K562 (cell line): ENCODE data around the gene ANKS1B. TPM values are rescaled to one million over a fixed set of nuclear protein-coding genes. Genes with fewer than 3 reads are reported as not detected.
A peak's percentile ranks its signal among the peaks of the same experiment; 100 is the strongest.

Source experiments
- ATAC-seq: fragments of 200-7000 bp; cut with Tn5 transposase; 3 replicates; pipeline ENCODE4 v1.9.1; 2020; ENCODE audit warnings: moderate library complexity
- BruUV-seq: library from RNA; stranded (reverse); fragments of 400-500 nt; replicated peaks from 2 replicates; lab custom pipeline; 2021; lab: Mats Ljungman, UMichigan
- CTCF ChIA-PET: fragments of 300-600 bp; formaldehyde crosslinking; extraction: SDS; loops from one replicate; lab custom pipeline; 2021; ENCODE audit warnings: low intra/inter-chr PET ratio; lab: Yijun Ruan, JAX
- POLR2A ChIA-PET: fragments of 300-600, 350-650 bp; sonication (Branson Sonifier 250); formaldehyde crosslinking; extraction: SDS; loops from one replicate; lab custom pipeline; 2021; ENCODE audit warnings: antibody characterized with exemption, inconsistent platforms; lab: Yijun Ruan, JAX
- DNase-seq, 4 experiments: peaks; one replicate each; pipeline versions ENCODE4 v3.0.0 to v3.0.0-alpha.2; 2011 to 2018; ENCODE audit warnings: low spot score in 3 of 4, mixed read lengths in 3 of 4; ENCODE audit errors: extremely low read depth in 1 of 4
- FAIRE-seq: peaks from 2 replicates; lab custom pipeline; 2011; peaks lifted over from hg19 to GRCh38; lab: Jason Lieb, UNC
- H2AFZ ChIP-seq: 2 replicates; pipeline ENCODE4 v1.6.0; 2011; ENCODE audit warnings: low read depth, low read length, control low read depth, inconsistent platforms
- H3K27ac ChIP-seq: fragments of 200-600 bp; 3 replicates; pipeline ENCODE4 v1.8.0; 2011; ENCODE audit warnings: low read depth, mild to moderate bottlenecking, control low read depth, inconsistent platforms, low read length, moderate library complexity, mixed read lengths; ENCODE audit errors: extremely low read depth
- H3K27me3 ChIP-seq, 2 experiments: fragments of 300-600 bp in 1 of 2; 2 replicates in 1 of 2; 3 replicates in 1 of 2; pipeline versions ENCODE4 v1.6.0 to v1.8.0; 2011; ENCODE audit warnings: inconsistent platforms in 2 of 2, low read length in 2 of 2, mild to moderate bottlenecking in 1 of 2, mixed read lengths in 1 of 2, moderate library complexity in 1 of 2; ENCODE audit not compliant: control insufficient read depth in 2 of 2, insufficient read depth in 2 of 2
- H3K36me3 ChIP-seq: fragments of 300-600 bp; 3 replicates; pipeline ENCODE4 v1.8.0; 2011; ENCODE audit warnings: mild to moderate bottlenecking, low read length, inconsistent platforms; ENCODE audit not compliant: control insufficient read depth, insufficient read depth
- H3K4me1 ChIP-seq, 2 experiments: fragments of 200-600 bp in 1 of 2; replicated peaks in 1 of 2; 2 replicates in 1 of 2; 3 replicates in 1 of 2; pipeline versions ENCODE4 v1.5.1 to v1.8.0; 2011; ENCODE audit warnings: inconsistent platforms in 2 of 2, low read length in 2 of 2, mild to moderate bottlenecking in 1 of 2, mixed read lengths in 1 of 2, moderate library complexity in 1 of 2; ENCODE audit not compliant: control insufficient read depth in 2 of 2, insufficient read depth in 2 of 2
- H3K4me2 ChIP-seq: 2 replicates; pipeline ENCODE4 v1.6.1; 2011; ENCODE audit warnings: low read length, control low read depth, inconsistent platforms, mixed read lengths; ENCODE audit not compliant: insufficient read depth
- H3K4me3 ChIP-seq: fragments of 200-600 bp; sonication (generic), shearing (Covaris generic); 2 replicates; pipeline ENCODE4 v1.5.1; 2016; ENCODE audit warnings: control low read depth, inconsistent platforms
- H3K79me2 ChIP-seq: fragments of 200-600 bp; 3 replicates; pipeline ENCODE4 v1.8.0; 2011; ENCODE audit warnings: low read length, inconsistent platforms; ENCODE audit not compliant: control insufficient read depth, insufficient read depth
- H3K9ac ChIP-seq, 2 experiments: 2 replicates each; pipeline versions ENCODE4 v1.6.0 to v1.6.1; 2011; ENCODE audit warnings: low read depth in 2 of 2, low read length in 2 of 2, control low read depth in 1 of 2, inconsistent platforms in 1 of 2, mild to moderate bottlenecking in 1 of 2, mixed read lengths in 1 of 2; ENCODE audit not compliant: insufficient read depth in 1 of 2
- H3K9me1 ChIP-seq: one replicate; pipeline ENCODE4 v1.6.0; 2011; ENCODE audit warnings: inconsistent platforms, mild to moderate bottlenecking, low read length, moderate library complexity; ENCODE audit not compliant: control insufficient read depth, insufficient read depth
- H3K9me3 ChIP-seq: replicated peaks from 2 replicates; pipeline ENCODE4 v1.5.1; 2011; ENCODE audit warnings: low read depth, low read length, inconsistent platforms; ENCODE audit not compliant: control insufficient read depth, insufficient read depth
- H4K20me1 ChIP-seq: replicated peaks from 2 replicates; pipeline ENCODE4 v1.6.1; 2011; ENCODE audit warnings: low read length, inconsistent platforms, mixed read lengths; ENCODE audit not compliant: control insufficient read depth, insufficient read depth
- CTCF ChIP-seq, 3 experiments: IDR thresholded peaks in 2 of 3; conservative IDR thresholded peaks in 1 of 3; 2 replicates each; pipeline ENCODE4 v1.5.1; 2011 to 2012; ENCODE audit warnings: low read length in 3 of 3, mild to moderate bottlenecking in 3 of 3, control low read depth in 2 of 3, improper control_type of control experiment in 1 of 3, inconsistent platforms in 1 of 3, low read depth in 1 of 3, mixed read lengths in 1 of 3, moderate library complexity in 1 of 3; ENCODE audit not compliant: insufficient read depth in 2 of 3
- MTA3 ChIP-seq: fragments of 450-650 bp; formaldehyde crosslinking; IDR thresholded peaks from 2 replicates; pipeline ENCODE4 v1.6.1; 2017; ENCODE audit warnings: mild to moderate bottlenecking, borderline replicate concordance
- POLR2AphosphoS5 ChIP-seq: IDR thresholded peaks from 2 replicates; pipeline ENCODE4 v1.6.1; 2011; ENCODE audit warnings: mild to moderate bottlenecking, low read depth, low read length, moderate library complexity; ENCODE audit not compliant: control insufficient read depth, insufficient read depth
- PTRF ChIP-seq: fragments of 450-650 bp; IDR thresholded peaks from 2 replicates; pipeline ENCODE4 v1.6.1; 2016; ENCODE audit warnings: mild to moderate bottlenecking, missing genetic modification characterization, missing compliant biosample characterization
- PURB ChIP-seq: sonication (generic); formaldehyde crosslinking; IDR thresholded peaks from 2 replicates; pipeline ENCODE4 v1.9.0; 2021; ENCODE audit warnings: low read depth, mild to moderate bottlenecking, missing genetic modification reagents
- RAD21 ChIP-seq, 2 experiments: fragments of 250-450 bp in 1 of 2; fragments of 450-650 bp in 1 of 2; sonication (Bioruptor Pico) in 1 of 2; formaldehyde crosslinking in 1 of 2; IDR thresholded peaks in 1 of 2; conservative IDR thresholded peaks in 1 of 2; 2 replicates each; pipeline versions ENCODE4 v1.4.0 to v1.8.0; 2020 to 2022; ENCODE audit warnings: mild to moderate bottlenecking in 2 of 2, moderate library complexity in 1 of 2
- RBM25 ChIP-seq: fragments of 200-400 bp; formaldehyde crosslinking; IDR thresholded peaks from 2 replicates; pipeline ENCODE4 v1.6.1; 2018; ENCODE audit warnings: low read length, low read depth, moderate library complexity; ENCODE audit not compliant: severe bottlenecking
- TBP ChIP-seq: optimal IDR thresholded peaks from 2 replicates; pipeline ENCODE3; 2011; ENCODE audit warnings: low read depth, low read length, improper control_type of control experiment
- ZNF324 ChIP-seq: fragments of 250-450 bp; sonication (Bioruptor Pico); IDR thresholded peaks from 2 replicates; pipeline ENCODE4 v1.4.0; 2020; ENCODE audit warnings: mild to moderate bottlenecking
- ZNF79 ChIP-seq: fragments of 250-450 bp; sonication (Bioruptor Pico); IDR thresholded peaks from 2 replicates; pipeline ENCODE4 v1.4.0; 2020; ENCODE audit warnings: low read depth, mild to moderate bottlenecking, moderate library complexity
- WGBS: fragments of 100-300 bp; shearing (Covaris generic); methylation state at CpG from one replicate; pipeline ENCODE4 v1.1.6; 2016; ENCODE audit warnings: low coverage, mixed read lengths; ENCODE audit not compliant: insufficient coverage; ENCODE audit errors: missing lambda C conversion rate; 5-methylcytosine and 5-hydroxymethylcytosine counted together
- in situ Hi-C: fragments of 300-500 bp; cut with MboI; formaldehyde crosslinking; loops from 4 replicates; pipeline ENCODE4 v1.15.0; 2018; ENCODE audit warnings: inconsistent platforms, mixed read lengths
- intact Hi-C: fragments of 100-400 bp; cut with micrococcal nuclease; formaldehyde crosslinking; loops from 2 replicates; pipeline ENCODE4 v1.14.2; 2022
- polyA plus RNA-seq, 8 experiments: library from polyadenylated mRNA; depleted of rRNA in 4 of 8; stranded (reverse) in 5 of 8; unstranded in 3 of 8; fragments of >200 nt; fragmentation: Nextera tagmentation in 2 of 8; fragmentation: Illumina TruSeq in 1 of 8; extraction: Ambion mirVana in 2 of 8; extraction: Trizol in 1 of 8; gene quantifications; 2 replicates each; pipeline versions ENCODE4 v1.2.1 to v1.2.3, GENCODE V29; 2011 to 2014; ENCODE audit warnings: inconsistent platforms in 1 of 8, missing spikeins in 1 of 8
- total RNA-seq, 7 experiments: library from RNA; depleted of rRNA in 6 of 7; stranded (reverse); fragments of >200 nt in 6 of 7; fragmentation: Illumina TruSeq in 2 of 7; extraction: Trizol in 2 of 7; gene quantifications; 2 replicates each; pipeline versions ENCODE4 v1.2.1 to v1.2.3, GENCODE V29; 2011 to 2021; ENCODE audit warnings: low replicate concordance in 1 of 7

The ANKS1B gene
- total and polyA plus RNA-seq, 9 of the 15 experiments (the other 6 are each of a cell fraction or from before 2014, with no cell fraction given): 0.04 to 0.47 (median 0.28) TPM; not detected in 4

- no peaks in the 10 kb centered on the region for H3K9me3 ChIP-seq
- H3K9me1 ChIP-seq: no peaks in the 10 kb centered on the region
- H4K20me1 ChIP-seq: no peaks in the 10 kb centered on the region
- H3K4me2 ChIP-seq: no peak overlapping the region
- H3K79me2 ChIP-seq: no peaks in the 10 kb centered on the region
- BruUV-seq: no TSS peak
- no peak overlapping the region for H3K4me3 ChIP-seq
- H3K9ac ChIP-seq: no peak overlapping the region
- ATAC-seq: peak; percentile 47; the same call in 2 of the 3 replicates
- H3K27me3 ChIP-seq: no peaks in the 10 kb centered on the region
- H3K36me3 ChIP-seq: no peaks in the 10 kb centered on the region
- 0% methylated on average over 5 of the region's 5 CpGs for WGBS
- H2AFZ ChIP-seq: no peak overlapping the region
- POLR2A ChIA-PET: no interaction called here
- intact Hi-C loops (no loop called here), in situ Hi-C loops (no loop called here)
- H3K4me1 ChIP-seq: no peaks in the 10 kb centered on the region
- CTCF ChIA-PET: no interaction called here
- TF ChIP-seq PURB (CRISPR knock-in tag): no peak
- no peak for TF ChIP-seq TBP
- TF ChIP-seq POLR2AphosphoS5: no peak
- no peak for TF ChIP-seq MTA3
- peak in 1 of 3 experiments; percentile 36; a peak in 2 of 6 replicates for TF ChIP-seq CTCF (IDR thresholded peaks at IDR 0.05 in 2 of 3, conservative IDR thresholded peaks at IDR 0.05 in 1 of 3; ENCODE audit: insufficient read depth in 2 of 3, low read depth in 1 of 3, low read length in 3 of 3)
- TF ChIP-seq ZNF324 (CRISPR knock-in tag): no peak
- no peak for TF ChIP-seq ZNF79
- no peak for TF ChIP-seq RBM25
- no peak for TF ChIP-seq PTRF (tag)
- TF ChIP-seq RAD21 (CRISPR knock-in tag; conservative IDR thresholded peaks at IDR 0.05 in 1 of 2, IDR thresholded peaks at IDR 0.05 in 1 of 2): peak in 1 of 2 experiments; percentile 37; a peak in 2 of 4 replicates
- no peak overlapping the region for H3K27ac ChIP-seq
- FAIRE-seq: no peak
- DNase-seq: peak in 1 of 4 experiments; percentile 7
Observed at GRCh38 chr12:99920353-99920960, 64.3 kb downstream of the ANKS1B start.
